Left renal pelvis (tissue), 4 donors: ENCODE data around the gene VSIG10L2. TPM values are rescaled to one million over a fixed set of nuclear protein-coding genes. Genes with fewer than 3 reads are reported as not detected.
A peak's percentile ranks its signal among the peaks of the same experiment; 100 is the strongest.

Experiments used
- DNase-seq, 4 donors: peaks; one replicate each; pipeline ENCODE4 v3.0.0-alpha.2; 2013; ENCODE audit warnings: low read depth in 4 of 4, low spot score in 3 of 4
- polyA plus RNA-seq, 4 donors: library from polyadenylated mRNA; unstranded; fragments of 120-200 nt; gene quantifications; one replicate each; pipeline ENCODE4 v1.2.1, GENCODE V29; 2013; ENCODE audit not compliant: insufficient read length in 4 of 4

VSIG10L2 gene
- polyA plus RNA-seq, 4 donors = 0.53 TPM; not detected in 3

DNA sequence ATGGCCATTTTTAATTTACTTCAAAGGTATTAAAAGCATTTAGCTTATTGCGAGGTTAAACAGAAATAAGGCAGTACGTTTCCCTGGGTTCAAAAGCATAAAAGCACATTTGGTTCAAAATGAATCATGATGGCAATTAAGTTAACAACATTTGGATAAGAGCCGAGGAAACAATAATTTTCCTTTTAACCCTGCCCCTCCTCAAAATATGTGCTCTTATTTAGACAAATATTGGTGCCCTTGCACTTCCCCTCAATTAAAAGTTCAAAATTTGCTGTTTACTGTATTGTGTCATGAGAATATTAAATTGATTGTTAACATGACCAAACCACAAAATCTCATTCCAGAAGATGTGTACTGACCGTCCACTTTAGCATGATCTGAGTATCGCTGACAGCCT is 48.7 kb downstream of the VSIG10L2 start:
- peak in 3 of 4 donors; percentile 6 to 26 (median 25) for DNase-seq

- DNase-seq = no peak
Observed at GRCh38 chr11:125995313-125995712, 49.5 kb downstream of the VSIG10L2 start.

DNA sequence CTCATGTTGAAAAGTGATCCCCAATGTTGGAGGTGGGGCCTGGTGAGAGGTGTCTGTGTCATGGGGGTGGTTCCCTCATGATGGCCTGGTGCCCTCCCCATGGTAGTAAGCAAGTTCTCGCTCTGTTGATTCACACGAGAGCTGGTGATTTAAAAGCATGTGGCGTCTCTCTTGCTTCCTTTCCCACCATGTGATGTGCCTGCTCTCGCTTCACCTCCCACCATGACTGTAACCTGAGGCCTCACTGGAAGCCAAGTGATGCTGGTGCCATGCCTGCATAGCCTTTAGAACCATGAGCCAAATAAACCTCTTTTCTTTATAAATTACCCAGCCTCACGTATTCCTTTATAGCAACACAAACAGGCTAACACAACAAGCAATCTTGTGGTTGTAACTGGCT is 52.4 kb downstream of the VSIG10L2 start:
- no peak for DNase-seq

DNA sequence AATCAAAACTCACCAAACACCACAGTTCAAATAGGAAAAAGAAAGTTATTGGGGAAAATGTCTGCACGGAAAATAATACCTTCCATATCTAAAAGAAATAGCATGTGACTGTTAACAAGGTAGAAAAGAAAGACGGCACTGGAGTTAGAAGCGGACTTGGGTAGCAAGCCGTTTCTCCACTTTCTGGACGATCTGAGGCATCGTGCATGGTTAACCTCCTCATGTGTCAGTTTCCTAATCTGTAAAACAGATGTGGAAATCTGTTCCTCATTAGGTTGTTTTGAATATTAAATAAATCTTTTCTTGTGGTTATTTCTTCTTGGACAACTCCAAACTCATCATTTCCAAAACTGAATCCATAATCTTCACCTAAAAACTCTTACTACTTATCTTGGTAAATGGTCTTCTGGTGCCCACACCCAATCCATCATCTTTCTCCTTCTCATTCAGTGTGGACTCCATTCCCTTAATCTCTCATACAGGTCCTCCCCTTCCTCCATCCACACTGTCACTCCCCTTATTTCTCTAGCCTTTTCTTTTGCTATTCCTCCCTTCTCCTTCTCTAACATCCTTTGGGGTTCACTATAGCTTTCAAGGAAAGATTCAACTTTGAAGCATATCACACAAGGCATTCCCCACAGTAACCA is 53.5 kb downstream of the VSIG10L2 start:
- no peak for DNase-seq

- DNase-seq = no peak
Observed at GRCh38 chr11:126002181-126002580, 56.3 kb downstream of the VSIG10L2 start.

Other genes with a start within 250 kb of the VSIG10L2 start
- not detected for gene PATE1, start 199.8 kb upstream of the VSIG10L2 start, polyA plus RNA-seq
- gene PATE2, start 167.2 kb upstream of the VSIG10L2 start, polyA plus RNA-seq = under 1 TPM in 1 of 4 donors, not detected in 3; 0.09 TPM
- not detected for gene PATE3, start 157.9 kb upstream of the VSIG10L2 start, polyA plus RNA-seq
- under 1 TPM in 2 of 4 donors, not detected in 2; 0.15 to 0.19 TPM for gene PATE4, start 112.7 kb upstream of the VSIG10L2 start, polyA plus RNA-seq
- 10 to 100 TPM; 10.2 to 14.4 (median 13.3) TPM for gene HYLS1, start 58.4 kb upstream of the VSIG10L2 start, polyA plus RNA-seq
- 10 to 100 TPM; 13.1 to 21.7 (median 17.3) TPM for gene PUS3, start 42.8 kb upstream of the VSIG10L2 start, polyA plus RNA-seq
- 1 to 10 TPM; 3.9 to 6.1 (median 5.0) TPM for gene DDX25, start 41.5 kb upstream of the VSIG10L2 start, polyA plus RNA-seq
- 100 to 1,000 TPM in 1 of 4 donors, 10 to 100 TPM in 3; 24.6 to 136 (median 28.3) TPM for gene CDON, start 116.8 kb downstream of the VSIG10L2 start, polyA plus RNA-seq